ENCODE data around the gene GLA.

GLA gene

GRCh38 chrX:101348452-101349192 lies 59.1 kb downstream of the GLA start, which contains the start of gene TIMM8A:
Gene TIMM8A, minus strand, starts transcription at chrX:101348742. Its CDS starts 78 bp downstream, at chrX:101348664.
- FAIRE-seq, result no peak

- FAIRE-seq, result no peak
Measured at GRCh38 chrX:101347859-101348451, 59.8 kb downstream of the GLA start.

Data from islet of Langerhans (tissue), 1 donor.